ENCODE data around the gene TM4SF4.

Gene TM4SF4

GRCh38 chr3:149455366-149455765, 19.1 kb upstream of the TM4SF4 start:
- no peaks in the 10 kb centered on the region for H3K27me3 ChIP-seq (ENCODE audit: control insufficient read depth, insufficient read depth, low read length)
- peaks cover 31% of the 10 kb centered on the region for H3K9me3 ChIP-seq (ENCODE audit: control insufficient read depth, insufficient read depth, low read depth, low read length)
- no peaks in the 10 kb centered on the region for H3K36me3 ChIP-seq (ENCODE audit: control insufficient read depth, insufficient read depth, low read length)
- H3K27ac ChIP-seq (ENCODE audit: low read depth, low read length): no peak overlapping the region
- no peaks in the 10 kb centered on the region for H3K4me1 ChIP-seq (ENCODE audit: control insufficient read depth, insufficient read depth, low read length)
- H3K9ac ChIP-seq (ENCODE audit: low read length): no peak overlapping the region
- H3K4me3 ChIP-seq (ENCODE audit: low read depth, low read length): no peak overlapping the region

GRCh38 chr3:149455989-149456388, 18.5 kb upstream of the TM4SF4 start:
- H3K27ac ChIP-seq (ENCODE audit: low read depth, low read length): no peak overlapping the region

GRCh38 chr3:149459491-149460059, 14.9 kb upstream of the TM4SF4 start:
- H3K27ac ChIP-seq (ENCODE audit: low read depth, low read length): no peak overlapping the region
- no peaks in the 10 kb centered on the region for H3K27me3 ChIP-seq (ENCODE audit: control insufficient read depth, insufficient read depth, low read length)
- H3K9ac ChIP-seq (ENCODE audit: low read length): no peak overlapping the region

More at GRCh38 chr3:149455989-149456388, 18.5 kb upstream of the TM4SF4 start:
- Histone ChIP-seq H3K4me1 (ENCODE audit: control insufficient read depth, insufficient read depth, low read length) (no peaks in the 10 kb centered on the region), H3K27me3 (ENCODE audit: control insufficient read depth, insufficient read depth, low read length) (no peaks in the 10 kb centered on the region), H3K9me3 (ENCODE audit: control insufficient read depth, insufficient read depth, low read depth, low read length) (peaks cover 25% of the 10 kb centered on the region), H3K9ac (ENCODE audit: low read length) (no peak overlapping the region), H3K36me3 (ENCODE audit: control insufficient read depth, insufficient read depth, low read length) (no peaks in the 10 kb centered on the region), H3K4me3 (ENCODE audit: low read depth, low read length) (no peak overlapping the region)

GRCh38 chr3:149460117-149460516, 14.4 kb upstream of the TM4SF4 start:
- no peak overlapping the region for H3K27ac ChIP-seq (ENCODE audit: low read depth, low read length)
- H3K9ac ChIP-seq (ENCODE audit: low read length): no peak overlapping the region
- H3K4me1 ChIP-seq (ENCODE audit: control insufficient read depth, insufficient read depth, low read length): no peaks in the 10 kb centered on the region
- H3K36me3 ChIP-seq (ENCODE audit: control insufficient read depth, insufficient read depth, low read length): no peaks in the 10 kb centered on the region
- H3K27me3 ChIP-seq (ENCODE audit: control insufficient read depth, insufficient read depth, low read length): no peaks in the 10 kb centered on the region
- no peak overlapping the region for H3K4me3 ChIP-seq (ENCODE audit: low read depth, low read length)
- H3K9me3 ChIP-seq (ENCODE audit: control insufficient read depth, insufficient read depth, low read depth, low read length): no peaks in the 10 kb centered on the region

More at GRCh38 chr3:149459491-149460059, 14.9 kb upstream of the TM4SF4 start:
- Histone ChIP-seq H3K36me3 (ENCODE audit: control insufficient read depth, insufficient read depth, low read length) (no peaks in the 10 kb centered on the region), H3K4me3 (ENCODE audit: low read depth, low read length) (no peak overlapping the region), H3K4me1 (ENCODE audit: control insufficient read depth, insufficient read depth, low read length) (no peaks in the 10 kb centered on the region), H3K9me3 (ENCODE audit: control insufficient read depth, insufficient read depth, low read depth, low read length) (no peaks in the 10 kb centered on the region)

- H3K4me3 ChIP-seq (ENCODE audit: low read depth, low read length): no peak overlapping the region
- H3K9ac ChIP-seq (ENCODE audit: low read length): no peak overlapping the region
- no peaks in the 10 kb centered on the region for H3K9me3 ChIP-seq (ENCODE audit: control insufficient read depth, insufficient read depth, low read depth, low read length)
- H3K27ac ChIP-seq (ENCODE audit: low read depth, low read length): no peak overlapping the region
- no peaks in the 10 kb centered on the region for H3K36me3 ChIP-seq (ENCODE audit: control insufficient read depth, insufficient read depth, low read length)
- no peaks in the 10 kb centered on the region; the same call in 1 of the 2 replicates for H3K4me1 ChIP-seq (ENCODE audit: control insufficient read depth, insufficient read depth, low read length)
- H3K27me3 ChIP-seq (ENCODE audit: control insufficient read depth, insufficient read depth, low read length): no peaks in the 10 kb centered on the region
Measured at GRCh38 chr3:149462051-149462450, 12.4 kb upstream of the TM4SF4 start.

- no peak overlapping the region for H3K4me3 ChIP-seq (ENCODE audit: low read depth, low read length)
- no peaks in the 10 kb centered on the region for H3K36me3 ChIP-seq (ENCODE audit: control insufficient read depth, insufficient read depth, low read length)
- H3K27ac ChIP-seq (ENCODE audit: low read depth, low read length): no peak overlapping the region
- H3K4me1 ChIP-seq (ENCODE audit: control insufficient read depth, insufficient read depth, low read length): no peaks in the 10 kb centered on the region; the same call in 1 of the 2 replicates
- H3K9ac ChIP-seq (ENCODE audit: low read length): no peak overlapping the region
- no peaks in the 10 kb centered on the region for H3K9me3 ChIP-seq (ENCODE audit: control insufficient read depth, insufficient read depth, low read depth, low read length)
- no peaks in the 10 kb centered on the region for H3K27me3 ChIP-seq (ENCODE audit: control insufficient read depth, insufficient read depth, low read length)
Measured at GRCh38 chr3:149462581-149463011, 11.9 kb upstream of the TM4SF4 start.

- no peak overlapping the region for H3K9ac ChIP-seq (ENCODE audit: low read length)
- peaks cover 6% of the 10 kb centered on the region for H3K4me1 ChIP-seq (ENCODE audit: control insufficient read depth, insufficient read depth, low read length)
- no peak overlapping the region for H3K27ac ChIP-seq (ENCODE audit: low read depth, low read length)
- no peaks in the 10 kb centered on the region for H3K36me3 ChIP-seq (ENCODE audit: control insufficient read depth, insufficient read depth, low read length)
- no peaks in the 10 kb centered on the region for H3K9me3 ChIP-seq (ENCODE audit: control insufficient read depth, insufficient read depth, low read depth, low read length)
- no peak overlapping the region for H3K4me3 ChIP-seq (ENCODE audit: low read depth, low read length)
- no peaks in the 10 kb centered on the region for H3K27me3 ChIP-seq (ENCODE audit: control insufficient read depth, insufficient read depth, low read length)
Measured at GRCh38 chr3:149463921-149464320, 10.6 kb upstream of the TM4SF4 start.

- no peak overlapping the region for H3K27ac ChIP-seq (ENCODE audit: low read depth, low read length)
- no peak overlapping the region for H3K4me3 ChIP-seq (ENCODE audit: low read depth, low read length)
Measured at GRCh38 chr3:149464542-149465328, 9.8 kb upstream of the TM4SF4 start.

GRCh38 chr3:149465351-149465883, 9.1 kb upstream of the TM4SF4 start:
- Histone ChIP-seq H3K9me3 (ENCODE audit: control insufficient read depth, insufficient read depth, low read depth, low read length) (no peaks in the 10 kb centered on the region), H3K36me3 (ENCODE audit: control insufficient read depth, insufficient read depth, low read length) (no peaks in the 10 kb centered on the region), H3K9ac (ENCODE audit: low read length) (no peak overlapping the region), H3K4me1 (ENCODE audit: control insufficient read depth, insufficient read depth, low read length) (peaks cover 8% of the 10 kb centered on the region), H3K27ac (ENCODE audit: low read depth, low read length) (no peak overlapping the region), H3K4me3 (ENCODE audit: low read depth, low read length) (no peak overlapping the region), H3K27me3 (ENCODE audit: control insufficient read depth, insufficient read depth, low read length) (no peaks in the 10 kb centered on the region)

More at GRCh38 chr3:149464542-149465328, 9.8 kb upstream of the TM4SF4 start:
- H3K27me3 ChIP-seq (ENCODE audit: control insufficient read depth, insufficient read depth, low read length): no peaks in the 10 kb centered on the region
- H3K36me3 ChIP-seq (ENCODE audit: control insufficient read depth, insufficient read depth, low read length): no peaks in the 10 kb centered on the region
- H3K9me3 ChIP-seq (ENCODE audit: control insufficient read depth, insufficient read depth, low read depth, low read length): no peaks in the 10 kb centered on the region
- no peak overlapping the region for H3K9ac ChIP-seq (ENCODE audit: low read length)
- H3K4me1 ChIP-seq (ENCODE audit: control insufficient read depth, insufficient read depth, low read length): peaks cover 8% of the 10 kb centered on the region

- no peak overlapping the region for H3K4me3 ChIP-seq (ENCODE audit: low read depth, low read length)
- H3K9ac ChIP-seq (ENCODE audit: low read length): no peak overlapping the region
Measured at GRCh38 chr3:149466192-149466591, 8.3 kb upstream of the TM4SF4 start.

GRCh38 chr3:149468504-149469212, 5.8 kb upstream of the TM4SF4 start:
- Histone ChIP-seq H3K4me3 (ENCODE audit: low read depth, low read length) (no peak overlapping the region), H3K36me3 (ENCODE audit: control insufficient read depth, insufficient read depth, low read length) (no peaks in the 10 kb centered on the region), H3K4me1 (ENCODE audit: control insufficient read depth, insufficient read depth, low read length) (peaks cover 15% of the 10 kb centered on the region), H3K9me3 (ENCODE audit: control insufficient read depth, insufficient read depth, low read depth, low read length) (no peaks in the 10 kb centered on the region), H3K27ac (ENCODE audit: low read depth, low read length) (no peak overlapping the region), H3K9ac (ENCODE audit: low read length) (no peak overlapping the region), H3K27me3 (ENCODE audit: control insufficient read depth, insufficient read depth, low read length) (no peaks in the 10 kb centered on the region)

More at GRCh38 chr3:149466192-149466591, 8.3 kb upstream of the TM4SF4 start:
- Histone ChIP-seq H3K27ac (ENCODE audit: low read depth, low read length) (no peak overlapping the region), H3K9me3 (ENCODE audit: control insufficient read depth, insufficient read depth, low read depth, low read length) (no peaks in the 10 kb centered on the region), H3K36me3 (ENCODE audit: control insufficient read depth, insufficient read depth, low read length) (no peaks in the 10 kb centered on the region), H3K27me3 (ENCODE audit: control insufficient read depth, insufficient read depth, low read length) (no peaks in the 10 kb centered on the region), H3K4me1 (ENCODE audit: control insufficient read depth, insufficient read depth, low read length) (peaks cover 8% of the 10 kb centered on the region)
